H9 (cell line): ENCODE results near the gene FAM110A. TPM values are rescaled to one million over a fixed set of nuclear protein-coding genes. Genes with fewer than 3 reads are reported as not detected.

Experiments used
- DNase-seq: peaks from one replicate; pipeline ENCODE4 v3.0.0-alpha.2; 2017
- H2AFZ ChIP-seq: one replicate; pipeline ENCODE4 v1.6.1; 2013; ENCODE audit warnings: mild to moderate bottlenecking, low read length, control low read depth, moderate library complexity
- H2AK5ac ChIP-seq: 2 replicates; pipeline ENCODE4 v1.6.1; 2013; ENCODE audit warnings: low read length, control low read depth, mixed read lengths; ENCODE audit not compliant: insufficient read length
- H2BK120ac ChIP-seq: one replicate; pipeline ENCODE4 v1.6.1; 2013; ENCODE audit warnings: low read depth, mild to moderate bottlenecking, low read length, control low read depth, inconsistent platforms; ENCODE audit not compliant: poor library complexity, severe bottlenecking
- H2BK12ac ChIP-seq: 2 replicates; pipeline ENCODE4 v1.6.1; 2013; ENCODE audit warnings: low read length, control low read depth, mixed read lengths, low read depth; ENCODE audit not compliant: insufficient read length
- H2BK15ac ChIP-seq: 2 replicates; pipeline ENCODE4 v1.6.1; 2013; ENCODE audit warnings: low read depth, low read length, control low read depth
- H2BK20ac ChIP-seq: one replicate; pipeline ENCODE4 v1.6.1; 2013; ENCODE audit warnings: low read depth, mild to moderate bottlenecking, low read length, control low read depth, inconsistent platforms; ENCODE audit not compliant: poor library complexity, severe bottlenecking
- H2BK5ac ChIP-seq: 2 replicates; pipeline ENCODE4 v1.6.1; 2013; ENCODE audit warnings: low read length, control low read depth, mixed read lengths; ENCODE audit not compliant: insufficient read length
- H3K14ac ChIP-seq: 2 replicates; pipeline ENCODE4 v1.6.1; 2013; ENCODE audit warnings: low read length, control low read depth; ENCODE audit not compliant: insufficient read depth
- H3K18ac ChIP-seq: 2 replicates; pipeline ENCODE4 v1.6.1; 2013; ENCODE audit warnings: low read depth, mild to moderate bottlenecking, mixed read lengths, low read length, control low read depth; ENCODE audit not compliant: insufficient read length
- H3K23ac ChIP-seq: 2 replicates; pipeline ENCODE4 v1.6.1; 2013; ENCODE audit warnings: low read length, control low read depth, mixed read lengths, low read depth; ENCODE audit not compliant: insufficient read length
- H3K23me2 ChIP-seq: 2 replicates; pipeline ENCODE4 v1.6.1; 2013; ENCODE audit warnings: low read depth, mild to moderate bottlenecking, mixed read lengths, low read length, control low read depth; ENCODE audit not compliant: insufficient read length, poor library complexity, severe bottlenecking
- H3K27ac ChIP-seq: 2 replicates; pipeline ENCODE4 v1.5.1; 2013; ENCODE audit warnings: low read length, control low read depth, mixed read lengths, low read depth; ENCODE audit not compliant: insufficient read length
- H3K27me3 ChIP-seq: 2 replicates; pipeline ENCODE4 v1.6.1; 2013; ENCODE audit warnings: low read length, control low read depth, inconsistent platforms; ENCODE audit not compliant: insufficient read depth
- H3K4ac ChIP-seq: 2 replicates; pipeline ENCODE4 v1.6.1; 2013; ENCODE audit warnings: low read depth, mild to moderate bottlenecking, control low read depth, inconsistent platforms, low read length, moderate library complexity
- H3K4me1 ChIP-seq: 2 replicates; pipeline ENCODE4 v1.6.1; 2013; ENCODE audit warnings: low read length, control low read depth, inconsistent platforms; ENCODE audit not compliant: insufficient read depth
- H3K4me2 ChIP-seq: 2 replicates; pipeline ENCODE4 v1.6.1; 2013; ENCODE audit warnings: low read length, control low read depth, mixed read lengths; ENCODE audit not compliant: insufficient read length, insufficient read depth
- H3K56ac ChIP-seq: 2 replicates; pipeline ENCODE4 v1.6.1; 2013; ENCODE audit warnings: low read depth, mild to moderate bottlenecking, mixed read lengths, low read length, control low read depth; ENCODE audit not compliant: insufficient read length
- H3K79me1 ChIP-seq: 2 replicates; pipeline ENCODE4 v1.6.1; 2013; ENCODE audit warnings: low read depth, mild to moderate bottlenecking, moderate library complexity, low read length, control low read depth, inconsistent platforms; ENCODE audit not compliant: insufficient read depth, poor library complexity, severe bottlenecking
- H3K79me2 ChIP-seq: 2 replicates; pipeline ENCODE4 v1.6.1; 2013; ENCODE audit warnings: low read length, control low read depth, inconsistent platforms; ENCODE audit not compliant: insufficient read depth
- H3K9ac ChIP-seq: 2 replicates; pipeline ENCODE4 v1.6.1; 2013; ENCODE audit warnings: low read length, control low read depth, mixed read lengths; ENCODE audit not compliant: insufficient read length; ENCODE audit errors: extremely low read depth
- H3K9me3 ChIP-seq: one replicate; pipeline ENCODE4 v1.6.1; 2013; ENCODE audit warnings: low read depth, low read length, inconsistent platforms; ENCODE audit not compliant: control insufficient read depth
- H3T11ph ChIP-seq: one replicate; pipeline ENCODE4 v1.6.1; 2013; ENCODE audit warnings: mild to moderate bottlenecking, low read length, control low read depth, inconsistent platforms
- H4K20me1 ChIP-seq: one replicate; pipeline ENCODE4 v1.6.1; 2013; ENCODE audit not compliant: control insufficient read depth, insufficient read length, insufficient read depth
- H4K5ac ChIP-seq: 2 replicates; pipeline ENCODE4 v1.6.1; 2013; ENCODE audit warnings: low read depth, mild to moderate bottlenecking, mixed read lengths, low read length, control low read depth; ENCODE audit not compliant: insufficient read length
- H4K8ac ChIP-seq: replicated peaks from 2 replicates; pipeline ENCODE4 v1.6.1; 2013; ENCODE audit warnings: low read length, control low read depth, mixed read lengths, low read depth; ENCODE audit not compliant: insufficient read length
- H4K91ac ChIP-seq: 2 replicates; pipeline ENCODE4 v1.6.1; 2013; ENCODE audit warnings: low read depth, mild to moderate bottlenecking, moderate library complexity, mixed read lengths, low read length, control low read depth; ENCODE audit not compliant: insufficient read length
- H3K27ac Mint-ChIP-seq, 3 experiments: 2 replicates in 2 of 3; 3 replicates in 1 of 3; pipeline ENCODE4 v1.8.0; 2020 to 2021; ENCODE audit warnings: mixed read lengths in 3 of 3, mild to moderate bottlenecking in 1 of 3, moderate library complexity in 1 of 3
- H3K27me3 Mint-ChIP-seq: 2 replicates; pipeline ENCODE4 v1.8.0; 2021; ENCODE audit warnings: low read depth, mild to moderate bottlenecking, moderate library complexity, mixed read lengths
- H3K36me3 Mint-ChIP-seq, 3 experiments: 2 replicates in 2 of 3; 3 replicates in 1 of 3; pipeline ENCODE4 v1.8.0; 2020 to 2021; ENCODE audit warnings: low read depth in 3 of 3, mixed read lengths in 3 of 3; ENCODE audit not compliant: insufficient read depth in 1 of 3
- H3K4me1 Mint-ChIP-seq, 2 experiments: 2 replicates each; pipeline ENCODE4 v1.8.0; 2020; ENCODE audit warnings: mixed read lengths in 2 of 2
- H3K4me3 Mint-ChIP-seq, 2 experiments: 2 replicates in 1 of 2; 3 replicates in 1 of 2; pipeline ENCODE4 v1.8.0; 2020 to 2021; ENCODE audit warnings: mild to moderate bottlenecking in 2 of 2, mixed read lengths in 2 of 2, moderate library complexity in 1 of 2
- H3K9me3 Mint-ChIP-seq, 2 experiments: 2 replicates in 1 of 2; 3 replicates in 1 of 2; pipeline ENCODE4 v1.8.0; 2020; ENCODE audit warnings: mild to moderate bottlenecking in 2 of 2, mixed read lengths in 2 of 2, moderate library complexity in 1 of 2
- CTCF ChIP-seq: fragments of 200-600 bp; sonication (generic); conservative IDR thresholded peaks from 3 replicates; pipeline ENCODE4 v1.8.0; 2021; ENCODE audit warnings: antibody characterized with exemption, mild to moderate bottlenecking
- total RNA-seq: library from RNA; stranded (reverse); gene quantifications from 2 replicates; pipeline ENCODE4 v1.2.1, GENCODE V29; 2021

The FAM110A gene
- total RNA-seq, 1 experiment from 2014 or later, result 10.3 TPM

GRCh38 chr20:871436-871835 lies 37.9 kb downstream of the FAM110A start:
- H3K14ac ChIP-seq, result no peak overlapping the region
- no peak overlapping the region for H4K8ac ChIP-seq
- no peak overlapping the region for H4K5ac ChIP-seq
- H3K23ac ChIP-seq, result no peak overlapping the region
- H3K27me3 ChIP-seq, result no peaks in the 10 kb centered on the region
- H2BK5ac ChIP-seq, result no peak overlapping the region
- Mint-ChIP-seq H3K27me3 (peaks cover 24% of the 10 kb centered on the region), H3K4me1 (peaks cover 7 to 14% of the 10 kb centered on the region in 2 experiments), H3K4me3 (no peak overlapping the region), H3K9me3 (no peaks in the 10 kb centered on the region), H3K27ac (no peak overlapping the region), H3K36me3 (no peaks in the 10 kb centered on the region)
- H2BK15ac ChIP-seq, result no peak overlapping the region
- no peak overlapping the region for H3K4ac ChIP-seq
- no peaks in the 10 kb centered on the region for H3K79me1 ChIP-seq
- no peak overlapping the region for H3K27ac ChIP-seq
- H3K18ac ChIP-seq, result no peak overlapping the region
- H2AK5ac ChIP-seq, result no peak overlapping the region
- H2BK12ac ChIP-seq, result no peak overlapping the region
- H3K4me1 ChIP-seq, result no peaks in the 10 kb centered on the region
- H3K9ac ChIP-seq, result no peak overlapping the region
- no peaks in the 10 kb centered on the region for H3K9me3 ChIP-seq
- H3K23me2 ChIP-seq, result no peaks in the 10 kb centered on the region
- H3K79me2 ChIP-seq, result no peaks in the 10 kb centered on the region
- no peak overlapping the region for H3K56ac ChIP-seq
- no peaks in the 10 kb centered on the region for H4K20me1 ChIP-seq
- no peak overlapping the region for H3T11ph ChIP-seq
- H3K4me2 ChIP-seq, result no peak overlapping the region
- no peak overlapping the region for H2BK20ac ChIP-seq
- no peak overlapping the region for H2AFZ ChIP-seq
- no peak for TF ChIP-seq CTCF
- DNase-seq, result no peak
- no peak overlapping the region for H2BK120ac ChIP-seq
- no peak overlapping the region for H4K91ac ChIP-seq
